ENCODE data around the gene ABCC8.

- no peak for TF ChIP-seq POLR2AphosphoS5 (IDR thresholded peaks at IDR 0.05; ENCODE audit: low read depth, low read length)
- no peak for TF ChIP-seq POLR2A (IDR thresholded peaks at IDR 0.05; ENCODE audit: low read depth, low read length)
Observed at GRCh38 chr11:17416492-17416891, 60.2 kb downstream of the ABCC8 start.

Measured in GM12892 (cell line).